Coronary artery (tissue), 2 donors: Measurements from ENCODE around the gene SSTR5.

Source experiments
- DNase-seq: peaks from one replicate; pipeline ENCODE4 v3.0.0-alpha.2; 2017; ENCODE audit warnings: low spot score
- H3K27ac ChIP-seq, 2 donors: fragments of 200-600 bp; sonication (generic); one replicate each; pipeline ENCODE4 v1.5.1; 2016 to 2019
- H3K4me3 ChIP-seq: fragments of 200-600 bp; sonication (generic); 2 replicates; pipeline ENCODE4 v1.5.1; 2016; ENCODE audit warnings: mild to moderate bottlenecking, moderate library complexity
- CTCF ChIP-seq: fragments of 200-600 bp; sonication (generic); IDR thresholded peaks from one replicate; pipeline ENCODE4 v1.5.1; 2019; ENCODE audit warnings: antibody characterized with exemption

SSTR5 gene

DNA sequence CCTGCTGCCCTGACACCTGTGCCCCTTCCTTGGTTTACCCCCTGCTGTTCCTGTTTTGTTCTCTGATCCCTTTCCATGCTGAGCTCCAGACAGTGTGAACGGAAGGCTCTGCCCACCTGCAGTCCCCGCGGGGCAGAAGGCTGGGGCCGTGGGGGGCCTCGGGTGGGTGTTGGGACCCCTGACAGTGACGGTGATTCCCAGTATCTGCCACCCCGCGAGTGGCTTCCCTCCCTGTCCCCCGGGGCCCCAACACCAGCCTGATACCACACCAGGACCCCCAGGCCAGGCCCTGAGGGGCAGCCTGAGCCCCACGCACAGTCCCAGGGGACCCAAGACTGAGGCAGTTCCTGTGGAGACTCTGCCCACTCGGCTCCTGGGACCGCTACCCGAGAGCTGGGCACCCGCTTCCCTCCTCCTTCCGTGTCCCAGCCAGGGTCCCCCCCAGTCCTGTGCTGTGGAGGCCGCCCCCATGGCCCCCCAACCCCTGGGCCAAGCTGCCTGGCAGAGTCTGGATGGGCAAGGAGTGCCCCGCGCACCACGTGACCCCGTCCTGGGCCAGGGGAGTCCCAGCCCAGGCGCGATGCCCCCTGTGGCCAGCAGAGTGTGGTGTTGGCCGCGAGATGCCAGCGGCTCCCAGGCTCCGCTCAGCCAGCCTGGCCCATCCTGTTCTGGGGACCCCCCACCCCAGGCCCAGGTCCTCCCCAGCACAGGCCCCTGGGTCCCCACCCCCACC is 33.5 kb downstream of the SSTR5 start:
- Histone ChIP-seq H3K27ac (no peak overlapping the region), H3K4me3 (no peak overlapping the region)
- TF ChIP-seq CTCF, result peak; percentile 95
- no peak for DNase-seq

DNA sequence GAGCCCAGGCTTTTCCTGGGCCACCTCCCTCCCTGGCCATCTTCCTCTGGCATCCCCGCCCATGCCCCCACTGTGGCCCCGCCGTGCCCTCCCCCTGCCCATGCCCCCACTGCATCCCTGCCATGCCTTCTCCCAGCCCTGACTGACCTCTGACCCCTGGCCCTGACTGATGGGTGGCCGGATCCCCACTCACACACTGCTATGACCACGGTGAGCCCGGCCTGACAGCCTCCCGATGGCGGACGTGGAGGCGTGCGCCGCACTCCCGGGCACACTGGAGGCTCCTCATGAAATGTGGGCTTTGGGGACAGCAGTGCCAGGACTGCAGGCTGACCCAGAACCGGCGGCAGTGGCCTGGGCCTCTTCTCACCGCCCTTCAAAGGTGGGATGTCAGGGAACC is 34.1 kb downstream of the SSTR5 start:
- no peak overlapping the region for H3K4me3 ChIP-seq
- TF ChIP-seq CTCF, result no peak
- no peak for DNase-seq
- H3K27ac ChIP-seq, result no peak overlapping the region

DNA sequence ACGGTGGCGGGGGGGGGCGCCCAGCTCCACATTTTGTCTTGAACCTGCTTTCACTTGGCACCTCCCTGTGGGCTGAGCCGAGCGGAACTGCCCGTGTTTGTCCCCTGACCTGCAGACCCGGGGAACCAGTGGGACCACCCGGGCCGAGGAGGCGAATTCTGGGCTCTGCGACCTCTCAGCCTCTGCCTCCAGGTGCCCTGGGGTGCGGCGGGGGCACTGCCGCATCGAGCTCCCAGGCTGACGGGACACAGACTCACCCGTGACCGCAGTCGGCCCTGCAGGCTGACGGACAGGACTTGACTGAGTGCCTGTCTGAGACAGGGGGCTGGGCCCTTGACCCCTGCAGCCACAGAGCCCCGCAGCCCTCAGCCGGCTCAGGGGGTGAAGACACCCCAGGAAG is 34.6 kb downstream of the SSTR5 start:
- no peak overlapping the region for H3K27ac ChIP-seq
- no peak overlapping the region for H3K4me3 ChIP-seq
- TF ChIP-seq CTCF, result no peak
- DNase-seq, result no peak

- H3K27ac ChIP-seq, result no peak overlapping the region
- H3K4me3 ChIP-seq, result no peak overlapping the region
- no peak for TF ChIP-seq CTCF
- DNase-seq, result no peak
Observed at GRCh38 chr16:1107731-1108130, 35.2 kb downstream of the SSTR5 start.

DNA sequence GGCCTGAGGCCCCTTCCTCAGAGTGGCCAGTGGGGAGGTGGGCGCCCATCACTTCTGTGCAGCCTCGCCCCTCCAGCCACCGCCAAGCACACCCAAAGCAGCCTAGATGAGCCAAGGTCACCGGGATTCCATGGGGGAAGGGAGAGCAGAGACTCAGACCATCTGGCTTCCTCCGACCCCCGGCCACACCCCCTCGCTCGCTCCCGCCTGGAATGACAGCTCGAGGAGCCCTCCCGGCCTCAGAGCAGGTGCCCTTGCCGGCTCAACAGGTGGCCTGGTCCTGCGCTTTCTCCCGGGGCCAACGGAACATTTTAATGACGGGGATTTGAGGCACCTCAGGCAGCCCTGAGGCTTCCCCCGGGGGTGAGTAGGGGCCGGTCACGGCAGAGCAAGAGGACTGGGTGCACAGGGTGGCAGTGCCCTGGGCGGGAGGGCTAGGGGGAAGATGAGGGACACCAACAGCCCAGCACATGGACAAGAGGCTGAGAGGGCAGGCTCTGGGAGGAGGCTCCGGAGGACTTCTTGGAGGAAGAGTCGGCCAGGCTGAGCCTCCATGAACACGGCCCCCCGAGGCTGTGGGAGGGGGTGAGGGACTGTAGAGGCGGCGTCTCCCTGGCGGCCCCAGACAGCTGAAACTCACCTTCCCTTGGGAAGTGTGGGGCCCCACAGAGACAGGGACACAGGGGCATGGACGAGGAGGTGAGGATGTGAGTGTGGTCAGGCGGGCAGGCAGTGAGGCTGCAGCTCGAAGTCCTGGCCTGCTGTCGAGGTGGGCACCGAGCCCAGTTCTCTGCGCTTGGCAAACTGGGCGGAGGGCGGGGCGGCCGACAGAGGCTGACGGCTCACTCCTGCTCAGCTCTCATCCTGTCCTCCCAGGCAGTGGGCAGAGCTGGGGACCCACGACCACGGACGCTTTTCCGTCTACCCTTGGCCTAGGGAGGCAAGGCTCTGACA is 36.0 kb downstream of the SSTR5 start:
- TF ChIP-seq CTCF, result no peak
- Histone ChIP-seq H3K4me3 (no peak overlapping the region), H3K27ac (no peak overlapping the region)
- DNase-seq, result no peak

DNA sequence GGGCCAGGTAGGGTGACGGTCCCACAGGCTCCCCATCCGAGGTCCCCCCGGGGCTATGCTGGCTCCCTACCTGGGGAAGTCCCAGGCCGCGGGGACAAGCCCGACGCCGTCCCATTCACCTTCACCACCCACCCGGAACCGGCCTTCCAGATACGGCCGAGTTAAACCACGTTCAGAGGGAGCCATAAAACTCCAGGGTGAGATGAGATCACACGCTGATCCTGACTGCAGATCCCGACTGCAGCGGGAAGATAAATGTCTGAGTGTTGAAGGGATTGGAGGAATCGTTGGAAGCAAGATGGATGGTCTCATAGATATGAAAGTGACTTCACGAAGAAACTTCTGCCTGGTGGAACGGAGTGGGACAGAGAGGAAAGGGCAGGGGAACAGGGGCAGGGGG is 37.1 kb downstream of the SSTR5 start:
- Histone ChIP-seq H3K4me3 (no peak overlapping the region), H3K27ac (no peak overlapping the region)
- TF ChIP-seq CTCF, result no peak
- DNase-seq, result no peak
